Measurements from ENCODE around the gene VCAN. TPM values are rescaled to one million over a fixed set of nuclear protein-coding genes. Genes with fewer than 3 reads are reported as not detected.

VCAN gene
- total RNA-seq, 4 donors from 2014 or later = 51.6 to 144 (median 91.3) TPM

- DNase-seq (ENCODE audit: low spot score) (no peak), ATAC-seq (ENCODE audit: low FRiP score) (no peak)
- no peak for TF ChIP-seq CTCF (IDR thresholded peaks at IDR 0.05)
Measured at GRCh38 chr5:83518319-83519061, 46.9 kb downstream of the VCAN start.

DNA sequence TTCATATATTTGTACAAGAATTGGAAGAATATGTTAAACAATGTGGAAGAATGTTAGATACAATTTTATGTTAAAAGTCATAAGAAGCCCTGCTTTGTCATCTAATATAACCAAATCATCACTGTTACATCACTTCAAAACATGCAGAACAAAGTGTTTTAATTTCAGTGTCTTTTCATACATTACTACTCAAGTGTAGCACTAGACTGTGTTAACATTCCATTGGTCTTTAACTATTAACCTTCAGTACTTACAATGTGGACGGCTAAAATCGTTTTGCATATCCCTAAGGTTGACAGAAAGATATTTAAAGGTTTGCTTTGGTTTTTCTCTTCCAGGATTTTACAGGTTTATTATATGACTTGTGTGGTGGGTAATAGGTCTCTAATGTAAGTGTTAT, 50.9 kb downstream of the VCAN start:
- TF ChIP-seq CTCF (IDR thresholded peaks at IDR 0.05) = no peak
- no peak for DNase-seq (ENCODE audit: low spot score)
- no peak for ATAC-seq (ENCODE audit: low FRiP score)

DNA sequence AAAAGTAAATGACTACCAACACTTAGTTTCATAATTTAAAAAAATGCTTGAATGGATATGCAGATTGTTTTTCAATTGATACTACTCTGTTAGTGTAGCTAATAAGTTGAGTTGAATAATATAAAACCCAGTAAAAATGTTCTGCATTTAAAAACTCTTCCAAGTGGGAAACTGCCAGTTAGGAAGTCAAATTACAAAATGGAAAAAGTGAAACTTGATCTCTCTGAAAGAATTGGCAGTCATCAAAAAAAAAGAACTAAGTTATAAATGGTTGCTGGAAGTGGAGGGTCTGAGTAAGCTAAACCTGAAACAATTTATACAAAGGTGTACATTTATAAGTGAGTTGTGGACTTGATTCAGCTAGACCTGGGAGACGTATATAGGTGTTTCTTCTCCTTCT, 52.4 kb downstream of the VCAN start:
- DNase-seq (ENCODE audit: low spot score) (no peak), ATAC-seq (ENCODE audit: low FRiP score) (no peak)
- TF ChIP-seq CTCF (IDR thresholded peaks at IDR 0.05) = no peak

- TF ChIP-seq CTCF (IDR thresholded peaks at IDR 0.05) = no peak
- DNase-seq (ENCODE audit: low spot score) (no peak), ATAC-seq (ENCODE audit: low FRiP score) (no peak)
Measured at GRCh38 chr5:83524345-83524744, 52.8 kb downstream of the VCAN start.

GRCh38 chr5:83524991-83525390, 53.4 kb downstream of the VCAN start:
- no peak for TF ChIP-seq CTCF (IDR thresholded peaks at IDR 0.05)
- DNase-seq (ENCODE audit: low spot score) (no peak), ATAC-seq (ENCODE audit: low FRiP score) (no peak)

DNA sequence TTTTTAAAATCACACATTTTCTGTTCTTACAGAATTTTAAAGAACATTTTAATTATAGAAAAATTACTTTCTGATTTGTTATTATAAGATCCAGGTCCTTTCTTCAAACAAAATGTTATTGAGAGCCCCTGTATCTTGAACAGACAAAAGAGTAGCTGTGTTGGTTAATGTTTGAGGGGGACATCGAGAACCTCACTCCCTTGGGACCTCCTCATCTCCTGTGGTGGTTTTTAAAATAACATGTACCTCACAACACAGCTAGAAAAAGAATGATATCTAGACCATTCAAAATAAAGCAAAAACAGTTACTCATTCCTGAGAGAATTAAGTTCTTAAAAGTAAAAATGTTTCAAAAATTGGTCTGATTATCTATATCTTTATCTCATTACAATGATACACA, 54.7 kb downstream of the VCAN start:
- TF ChIP-seq CTCF (IDR thresholded peaks at IDR 0.05) = no peak
- ATAC-seq (ENCODE audit: low FRiP score) (no peak), DNase-seq (ENCODE audit: low spot score) (no peak)

GRCh38 chr5:83527221-83527620, 55.7 kb downstream of the VCAN start:
- DNase-seq (ENCODE audit: low spot score) (no peak), ATAC-seq (ENCODE audit: low FRiP score) (no peak)
- TF ChIP-seq CTCF (IDR thresholded peaks at IDR 0.05) = no peak
